ENCODE results near the gene AKAP11. TPM values are rescaled to one million over a fixed set of nuclear protein-coding genes. Genes with fewer than 3 reads are reported as not detected.

Gene AKAP11
- total and polyA plus RNA-seq, 9 donors: 10.0 to 41.0 (median 32.4) TPM

DNA sequence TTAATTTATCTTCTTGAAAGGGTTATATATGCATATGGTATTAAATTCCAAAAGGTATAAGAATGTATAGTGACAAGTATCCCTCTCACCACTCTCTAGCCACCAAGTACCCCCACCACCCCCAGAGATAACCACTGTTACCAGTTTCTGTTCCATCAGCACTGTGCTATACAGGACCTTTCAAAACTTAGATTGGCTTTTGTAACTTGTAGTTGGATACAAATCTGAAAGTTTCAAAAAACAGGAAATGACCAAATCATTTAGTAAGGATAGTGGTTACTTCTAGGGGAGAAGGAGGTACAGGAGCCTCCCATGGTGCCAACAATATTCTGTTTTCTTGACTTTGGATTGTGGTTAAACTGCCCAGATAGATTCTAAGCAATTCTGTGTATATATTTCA lies 56.7 kb downstream of the AKAP11 start:
- Histone ChIP-seq H3K27me3 (no peaks in the 10 kb centered on the region), H3K27ac (no peak overlapping the region), H3K4me1 (ENCODE audit: insufficient read depth) (no peaks in the 10 kb centered on the region), H3K4me3 (no peak overlapping the region), H3K36me3 (no peaks in the 10 kb centered on the region), H3K9me3 (no peaks in the 10 kb centered on the region)
- DNase-seq: no peak
- no peak for TF ChIP-seq POLR2A (IDR thresholded peaks at IDR 0.05)
- no peak for TF ChIP-seq EP300 (IDR thresholded peaks at IDR 0.05)
- TF ChIP-seq, protein P1, sequence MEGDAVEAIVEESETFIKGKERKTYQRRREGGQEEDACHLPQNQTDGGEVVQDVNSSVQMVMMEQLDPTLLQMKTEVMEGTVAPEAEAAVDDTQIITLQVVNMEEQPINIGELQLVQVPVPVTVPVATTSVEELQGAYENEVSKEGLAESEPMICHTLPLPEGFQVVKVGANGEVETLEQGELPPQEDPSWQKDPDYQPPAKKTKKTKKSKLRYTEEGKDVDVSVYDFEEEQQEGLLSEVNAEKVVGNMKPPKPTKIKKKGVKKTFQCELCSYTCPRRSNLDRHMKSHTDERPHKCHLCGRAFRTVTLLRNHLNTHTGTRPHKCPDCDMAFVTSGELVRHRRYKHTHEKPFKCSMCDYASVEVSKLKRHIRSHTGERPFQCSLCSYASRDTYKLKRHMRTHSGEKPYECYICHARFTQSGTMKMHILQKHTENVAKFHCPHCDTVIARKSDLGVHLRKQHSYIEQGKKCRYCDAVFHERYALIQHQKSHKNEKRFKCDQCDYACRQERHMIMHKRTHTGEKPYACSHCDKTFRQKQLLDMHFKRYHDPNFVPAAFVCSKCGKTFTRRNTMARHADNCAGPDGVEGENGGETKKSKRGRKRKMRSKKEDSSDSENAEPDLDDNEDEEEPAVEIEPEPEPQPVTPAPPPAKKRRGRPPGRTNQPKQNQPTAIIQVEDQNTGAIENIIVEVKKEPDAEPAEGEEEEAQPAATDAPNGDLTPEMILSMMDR (IDR thresholded peaks at IDR 0.05): no peak
- intact Hi-C loops (cut with DNase I): no loop called here

DNA sequence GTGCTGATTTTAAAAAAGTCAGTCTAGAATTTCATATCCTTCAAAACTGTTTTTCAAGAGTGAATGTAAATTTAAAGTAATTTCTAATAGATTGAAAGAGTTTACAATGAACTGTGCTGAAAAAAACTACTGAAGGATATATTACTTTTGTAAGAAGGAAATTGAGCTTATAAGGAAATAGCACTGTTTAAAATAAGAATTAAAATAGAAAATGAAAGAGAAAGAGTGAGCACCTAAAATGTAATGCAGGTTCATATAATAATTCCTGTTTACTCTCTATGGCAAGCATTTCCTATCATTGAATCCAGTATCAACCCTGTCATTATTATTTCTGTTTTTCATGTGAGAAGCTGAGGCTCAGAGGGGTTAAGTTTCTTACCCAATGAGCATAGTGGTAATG lies 57.3 kb downstream of the AKAP11 start:
- Histone ChIP-seq H3K27ac (no peak overlapping the region), H3K9me3 (no peaks in the 10 kb centered on the region), H3K4me1 (ENCODE audit: insufficient read depth) (no peaks in the 10 kb centered on the region), H3K4me3 (no peak overlapping the region), H3K27me3 (no peaks in the 10 kb centered on the region), H3K36me3 (no peaks in the 10 kb centered on the region)
- TF ChIP-seq, protein P1 (IDR thresholded peaks at IDR 0.05): no peak
- TF ChIP-seq POLR2A (IDR thresholded peaks at IDR 0.05) (no peak), EP300 (IDR thresholded peaks at IDR 0.05) (no peak)
- intact Hi-C loops (cut with DNase I): no loop called here
- no peak for DNase-seq

DNA sequence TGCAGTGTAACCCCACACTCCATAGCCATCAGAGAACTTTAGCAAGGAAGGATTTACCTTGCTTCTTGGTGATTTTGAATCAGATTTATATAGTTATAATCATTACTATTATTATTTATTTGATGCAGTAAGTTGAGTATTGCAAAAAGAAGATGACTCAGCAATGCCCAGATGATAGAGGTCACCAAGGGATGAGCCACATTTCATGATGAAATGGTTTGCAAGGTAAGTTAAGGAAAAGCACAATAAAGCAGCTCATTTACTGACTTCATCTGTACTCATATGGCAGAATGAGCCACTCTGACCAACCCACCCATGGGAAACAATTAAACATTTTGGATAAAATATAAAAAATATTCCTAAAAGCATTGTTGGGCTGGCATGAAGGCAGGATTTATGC lies 59.1 kb downstream of the AKAP11 start:
- Histone ChIP-seq H3K4me1 (ENCODE audit: insufficient read depth) (no peaks in the 10 kb centered on the region), H3K36me3 (no peaks in the 10 kb centered on the region), H3K27ac (no peak overlapping the region), H3K27me3 (no peaks in the 10 kb centered on the region), H3K4me3 (no peak overlapping the region), H3K9me3 (no peaks in the 10 kb centered on the region)
- intact Hi-C loops (cut with DNase I): no loop called here
- DNase-seq: no peak
- TF ChIP-seq, protein P1 (IDR thresholded peaks at IDR 0.05): no peak
- no peak for TF ChIP-seq POLR2A (IDR thresholded peaks at IDR 0.05)
- TF ChIP-seq EP300 (IDR thresholded peaks at IDR 0.05): no peak

DNA sequence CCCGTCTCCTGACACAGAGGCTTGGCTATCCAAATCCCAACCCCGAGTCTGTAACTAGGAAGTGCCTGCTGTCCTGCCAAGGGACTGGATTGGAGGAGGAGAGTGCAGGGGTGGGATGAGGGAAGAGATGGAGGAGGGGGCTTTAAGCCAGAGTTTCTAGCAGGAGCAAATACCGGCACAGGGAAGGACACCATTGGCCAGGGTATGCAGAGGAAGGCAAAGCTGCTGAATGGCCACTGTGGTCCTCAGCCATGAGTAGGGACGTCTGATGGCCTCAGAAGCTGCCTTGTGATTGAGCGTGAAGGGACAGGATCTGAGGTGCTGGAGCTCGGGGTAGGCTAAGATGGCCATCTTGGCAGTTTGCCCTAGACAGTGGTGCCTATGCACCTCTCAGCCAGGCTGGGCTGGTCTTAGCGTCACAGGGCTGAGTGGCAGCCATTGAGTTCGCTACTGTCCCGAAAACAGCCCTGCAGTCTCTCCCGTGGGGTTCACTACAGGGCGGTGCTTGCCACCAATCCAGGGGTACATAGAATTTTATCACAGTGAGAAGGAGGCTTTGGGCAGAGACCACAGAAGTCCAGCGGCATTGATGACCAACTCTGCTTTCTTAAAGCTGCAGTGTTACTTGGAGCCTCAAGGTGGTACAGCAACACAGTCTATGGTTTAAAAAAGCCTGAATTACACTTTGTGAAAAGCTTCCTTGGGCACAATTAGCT lies 61.8 kb downstream of the AKAP11 start:
- no peak overlapping the region for H3K4me3 ChIP-seq
- no peak for DNase-seq
- TF ChIP-seq, protein P1 (IDR thresholded peaks at IDR 0.05): no peak
- no peak for TF ChIP-seq POLR2A (IDR thresholded peaks at IDR 0.05)
- no peak for TF ChIP-seq EP300 (IDR thresholded peaks at IDR 0.05)
- H3K9me3 ChIP-seq: no peaks in the 10 kb centered on the region
- intact Hi-C loops (cut with DNase I): no loop called here
- no peak overlapping the region for H3K27ac ChIP-seq
- no peaks in the 10 kb centered on the region for H3K27me3 ChIP-seq
- no peaks in the 10 kb centered on the region for H3K36me3 ChIP-seq
- H3K4me1 ChIP-seq (ENCODE audit: insufficient read depth): no peaks in the 10 kb centered on the region
- 67 to 75% (median 68%) methylated on average over 12 of the region's 12 CpGs for WGBS, 3 donors

All from ovary (tissue), 9 donors.